Renal cortex interstitium (tissue), 11 donors: Measurements from ENCODE around the gene BBX. TPM values are rescaled to one million over a fixed set of nuclear protein-coding genes. Genes with fewer than 3 reads are reported as not detected.
"Not testable (repeated sequence)": the region's sequence is repeated elsewhere in the genome, so short reads cannot be mapped to it uniquely, and the experiment has no call there.

Experiments used
- DNase-seq, 11 donors: peaks; one replicate each; pipeline ENCODE4 v3.0.0-alpha.2; 2013; ENCODE audit warnings: low read depth in 9 of 11, low spot score in 4 of 11; ENCODE audit errors: extremely low read depth in 1 of 11
- polyA plus RNA-seq, 3 donors: library from polyadenylated mRNA; unstranded; fragments of 120-200 nt; gene quantifications; one replicate each; pipeline ENCODE4 v1.2.1, GENCODE V29; 2013; ENCODE audit not compliant: insufficient read length in 3 of 3

Gene BBX
- polyA plus RNA-seq, 3 donors: 66.2 to 76.0 (median 73.4) TPM

- DNase-seq: no peak
Measured at GRCh38 chr3:107806536-107806935, 283.8 kb downstream of the BBX start.

- DNase-seq: peak in 7 of 11 donors; percentile 21 to 48 (median 33)
Measured at GRCh38 chr3:107810171-107811071, 287.7 kb downstream of the BBX start.

DNA sequence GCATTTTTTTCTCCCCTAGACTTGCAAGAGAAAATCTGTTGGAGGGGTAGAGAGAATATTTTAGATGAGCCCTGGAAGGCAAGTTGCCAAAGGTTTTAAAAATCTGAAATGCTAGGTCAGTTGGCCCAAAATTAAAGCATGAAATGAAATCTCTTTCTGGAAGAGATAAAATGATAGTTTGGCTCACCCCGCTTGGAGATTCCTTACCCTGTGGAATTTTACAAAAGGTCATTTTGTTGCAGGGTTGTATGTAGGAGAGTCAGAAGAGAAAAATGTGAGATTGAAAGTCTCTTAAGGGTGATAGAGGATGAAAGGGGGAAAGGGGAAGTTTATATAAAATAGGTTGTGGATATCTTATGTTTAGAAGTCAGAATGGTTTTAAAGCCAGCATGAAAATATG, 290.3 kb downstream of the BBX start:
- DNase-seq: no peak

DNA sequence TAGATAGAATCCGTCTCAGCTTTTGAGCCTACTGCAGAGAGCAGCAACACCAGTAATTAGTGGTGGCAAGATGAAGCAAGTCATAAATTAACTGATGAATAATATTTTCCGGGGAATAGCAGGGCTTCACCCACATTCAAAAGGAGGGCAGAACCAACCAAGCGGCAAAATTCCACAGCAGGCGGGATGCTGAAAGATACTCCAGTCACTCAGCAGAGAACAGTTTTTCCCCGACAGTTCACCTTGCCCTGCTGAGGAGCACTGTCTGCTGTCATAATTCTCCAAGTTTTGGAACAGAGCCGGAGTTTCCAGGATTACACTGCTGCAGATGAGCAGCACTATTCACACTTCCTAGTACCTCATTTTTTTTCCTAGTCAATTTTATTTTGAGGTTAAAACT, 293.3 kb downstream of the BBX start:
- DNase-seq: peak in 1 of 11 donors; percentile 35

DNA sequence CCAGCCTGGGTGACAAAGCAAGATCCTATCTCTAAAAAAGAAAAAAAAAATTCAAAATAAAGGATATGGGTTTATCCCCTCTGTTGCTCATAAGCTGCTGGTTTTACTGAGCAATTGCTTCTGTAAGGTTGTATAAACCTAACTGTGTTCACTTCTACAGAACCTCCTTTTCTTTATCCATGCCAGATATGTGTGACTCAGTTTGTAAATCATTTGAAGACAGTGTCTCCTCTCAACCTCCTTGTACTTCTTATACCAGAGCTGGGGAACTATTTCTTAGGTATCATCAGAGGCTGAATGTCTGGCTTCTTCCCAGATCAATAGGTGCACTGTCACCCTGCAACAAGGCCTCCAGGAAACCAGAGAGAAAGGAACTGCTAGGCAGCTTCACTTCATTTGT, 294.3 kb downstream of the BBX start:
- DNase-seq: no peak

- DNase-seq: no peak
Measured at GRCh38 chr3:107818025-107818424, 295.3 kb downstream of the BBX start.

DNA sequence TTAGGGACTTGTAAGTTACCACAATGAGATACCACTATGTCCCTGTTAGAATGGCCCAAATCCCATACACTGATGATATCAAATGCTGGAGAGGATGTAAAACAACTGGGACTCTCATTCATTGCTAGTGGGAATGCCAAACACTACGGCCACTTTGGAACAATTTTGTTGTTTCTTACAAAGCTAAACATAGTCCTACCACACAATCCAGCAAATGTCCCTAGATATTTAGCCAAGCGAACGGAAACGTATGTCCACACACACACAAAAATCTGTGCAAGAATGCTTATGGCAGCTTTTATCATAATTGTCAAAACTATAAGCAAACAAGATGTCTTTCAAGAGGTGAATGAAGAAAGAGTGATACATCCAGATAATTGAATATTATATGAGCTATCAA, 296.9 kb downstream of the BBX start:
- no peak for DNase-seq

DNA sequence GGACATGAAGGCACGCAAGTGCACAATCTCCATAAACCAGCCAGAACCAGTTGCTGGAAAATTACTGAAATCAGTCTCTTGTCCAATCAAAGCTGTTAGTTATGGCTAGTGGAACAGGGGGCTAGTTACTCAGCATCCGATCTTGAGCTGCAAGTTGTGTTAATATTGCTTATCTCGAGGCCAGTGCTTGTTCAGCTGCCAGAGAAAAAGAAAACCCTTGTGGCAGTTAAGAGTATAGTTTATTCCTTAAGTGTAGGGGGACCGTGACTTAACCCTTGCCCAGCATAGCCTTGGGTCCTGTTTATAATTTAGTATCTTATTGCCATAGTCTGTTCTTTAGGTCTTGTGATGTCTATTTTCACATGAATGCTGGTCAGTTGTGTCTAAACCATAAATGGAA, 299.5 kb downstream of the BBX start:
- DNase-seq: no peak

DNA sequence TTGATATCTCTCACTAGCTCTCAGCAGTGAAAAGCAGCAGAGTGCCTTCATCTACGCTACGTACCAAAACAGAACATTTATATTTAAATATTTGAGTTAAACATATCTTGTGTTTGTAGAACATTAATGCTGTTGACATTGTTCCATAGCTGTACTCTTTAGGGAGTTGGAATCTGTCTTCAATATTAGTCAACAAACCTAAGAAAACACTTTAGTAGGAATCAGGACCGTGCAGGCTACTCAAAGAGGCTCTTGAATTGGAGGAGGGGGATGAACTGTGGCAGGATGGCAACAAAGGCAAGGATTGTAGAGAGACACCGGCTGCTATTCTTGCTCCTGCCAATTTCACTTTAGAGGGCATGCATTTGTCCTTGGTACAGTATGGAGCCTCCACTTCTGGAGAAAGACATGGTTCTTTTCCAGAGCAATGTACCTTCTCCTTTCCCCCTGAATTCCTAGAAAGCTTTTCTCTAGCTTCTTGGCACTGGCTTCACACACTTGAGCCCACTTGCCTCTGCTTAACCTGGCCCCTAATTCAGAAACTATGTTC, 302.1 kb downstream of the BBX start:
- DNase-seq: no peak

DNA sequence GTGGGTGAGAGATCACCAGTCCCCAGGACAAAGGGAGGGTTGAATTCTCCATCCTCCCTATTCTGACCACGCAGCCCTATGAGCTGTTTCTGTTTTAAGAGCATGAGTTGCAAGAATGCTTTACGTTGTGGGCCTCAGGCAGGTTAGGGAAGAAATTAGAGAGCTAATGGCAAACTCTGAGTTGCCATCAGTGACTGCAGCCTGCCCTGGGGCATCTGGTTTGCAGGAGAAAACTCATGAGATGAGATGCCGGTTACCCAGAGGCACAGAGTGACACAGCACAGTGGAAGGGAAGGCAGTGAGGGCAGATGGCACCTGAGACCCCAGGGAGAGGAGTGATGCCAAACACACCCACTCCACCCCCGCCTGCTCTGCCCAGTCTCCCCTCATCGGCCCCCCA, 302.8 kb downstream of the BBX start:
- no peak for DNase-seq

GRCh38 chr3:107826727-107827126, 304.0 kb downstream of the BBX start:
- DNase-seq: no peak

DNA sequence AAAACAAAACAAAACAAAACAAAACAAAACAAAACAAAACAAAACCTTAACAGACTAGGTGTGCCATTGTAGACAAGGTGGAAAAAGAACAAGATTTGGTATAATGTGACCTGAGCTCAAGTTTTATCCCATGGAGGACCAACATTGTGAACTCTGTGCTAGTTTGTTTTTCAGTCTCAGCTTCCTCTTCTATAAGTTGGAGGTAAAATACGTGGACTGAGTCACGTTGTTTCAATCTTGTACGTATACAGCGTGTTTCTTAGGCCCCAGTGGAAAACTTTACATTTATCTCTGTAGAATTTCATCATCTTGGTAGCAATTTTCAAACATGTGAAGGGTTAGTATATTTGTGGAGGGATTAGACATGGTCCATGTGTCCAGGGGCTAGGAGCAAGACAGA, 306.4 kb downstream of the BBX start:
- no peak for DNase-seq

- DNase-seq: no peak
Measured at GRCh38 chr3:107831590-107831989, 308.8 kb downstream of the BBX start.

- DNase-seq: no peak
Measured at GRCh38 chr3:107833043-107833442, 310.3 kb downstream of the BBX start.

- no peak for DNase-seq
Measured at GRCh38 chr3:107833722-107834416, 311.1 kb downstream of the BBX start.

- DNase-seq: not testable (repeated sequence)
Measured at GRCh38 chr3:107835001-107835400, 312.2 kb downstream of the BBX start.

- DNase-seq: no peak
Measured at GRCh38 chr3:107837895-107838612, 315.3 kb downstream of the BBX start.

DNA sequence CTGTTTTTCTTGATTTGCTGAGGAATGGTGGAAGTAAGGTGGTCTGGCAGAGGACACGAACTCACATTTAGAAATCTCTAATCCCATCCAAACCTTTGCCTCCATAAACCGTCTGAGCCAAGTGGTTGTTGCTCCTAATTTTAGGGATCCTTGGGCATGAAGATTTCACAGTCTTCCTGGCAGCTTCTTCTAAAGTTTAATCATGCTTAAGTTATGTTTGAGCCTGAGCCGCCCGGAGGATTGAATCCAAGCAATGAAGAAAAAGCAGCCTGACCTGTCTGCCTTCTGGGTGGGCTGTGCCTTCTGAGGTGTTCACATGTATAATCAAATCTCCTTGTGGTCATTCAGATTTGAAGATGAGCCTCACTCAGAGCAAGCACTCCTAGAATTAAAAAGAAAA, 319.1 kb downstream of the BBX start:
- no peak for DNase-seq

DNA sequence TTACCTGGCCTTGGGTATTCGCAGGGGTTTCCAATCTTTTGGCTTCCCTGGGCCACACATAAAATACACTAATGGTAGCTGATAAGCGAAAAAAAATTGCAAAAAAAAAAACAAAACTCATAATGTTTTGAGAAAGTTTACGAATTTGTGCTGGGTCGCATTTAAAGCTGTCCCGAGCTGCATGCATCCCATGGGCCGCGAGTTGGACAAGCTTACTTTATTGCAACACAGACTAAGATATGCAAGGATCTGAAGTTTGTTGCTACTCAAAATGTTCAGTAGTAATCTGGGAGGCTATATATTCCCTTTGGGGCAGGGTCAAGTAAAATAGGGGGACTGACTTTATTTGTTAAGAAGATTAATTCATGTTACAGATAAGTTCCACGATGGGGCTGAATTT, 320.2 kb downstream of the BBX start:
- no peak for DNase-seq
